HG03442 (cell line): ENCODE results near the gene CWC15.
"Not testable (repeated sequence)": the region's sequence is repeated elsewhere in the genome, so short reads cannot be mapped to it uniquely, and the experiment has no call there.

Source experiments
- ATAC-seq: cut with Tn5 transposase; IDR thresholded peaks from one replicate; pipeline ENCODE4 v1.9.1; 2021; ENCODE audit warnings: mild to moderate bottlenecking, moderate library complexity; ENCODE audit not compliant: unreplicated experiment

The CWC15 gene

DNA sequence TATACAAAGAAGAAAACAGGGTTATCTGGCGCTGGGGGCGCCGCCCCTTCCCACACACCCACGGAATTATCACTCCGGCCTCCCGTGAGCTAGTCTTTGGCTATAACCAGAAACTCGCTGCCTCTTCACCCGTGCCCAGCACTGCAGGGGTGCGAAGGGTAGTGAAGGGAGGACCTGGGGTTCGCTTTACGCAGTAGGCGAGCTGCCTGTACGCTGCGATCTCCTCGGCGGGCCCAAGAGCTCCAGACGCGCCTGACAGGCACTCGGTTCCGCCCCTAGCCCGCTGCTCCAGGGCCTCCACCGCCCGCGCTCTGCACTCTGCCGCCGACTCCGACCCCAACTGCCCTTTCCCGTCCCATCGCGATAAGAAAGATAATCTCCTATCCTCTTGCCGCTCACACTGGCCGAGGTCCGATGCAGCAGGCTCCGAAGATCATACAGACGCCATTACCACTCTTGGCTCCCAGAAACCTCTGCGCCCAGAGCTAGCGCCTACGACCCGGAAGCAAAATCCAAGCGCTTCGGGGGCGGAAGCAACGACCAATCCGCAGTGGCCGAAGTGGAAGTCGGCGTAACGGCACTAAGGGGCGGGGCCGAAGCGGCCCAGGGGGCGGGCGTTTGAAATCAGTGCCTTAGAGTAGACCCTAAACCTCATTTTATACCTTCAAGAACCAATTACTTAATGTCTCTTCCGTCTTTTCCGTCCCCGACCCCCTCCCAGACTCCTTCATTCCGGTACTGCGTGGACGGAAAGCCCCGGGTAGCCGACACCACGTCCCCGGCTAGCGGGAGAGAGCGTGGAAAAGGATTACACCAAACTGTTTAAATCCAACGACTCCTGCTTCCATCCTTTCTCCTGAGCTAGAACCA lies at the start of gene CWC15, which contains the start of gene KDM4D:
TSS of gene CWC15 (minus strand) at position 458 of the 870 bp plus-strand sequence. CDS start 1,371 bp downstream, outside the sequence.
TSS of gene KDM4D (plus strand) at position 611 of the 870 bp plus-strand sequence. CDS start 23,664 bp downstream, outside the sequence.
- peak; percentile 100 for ATAC-seq

DNA sequence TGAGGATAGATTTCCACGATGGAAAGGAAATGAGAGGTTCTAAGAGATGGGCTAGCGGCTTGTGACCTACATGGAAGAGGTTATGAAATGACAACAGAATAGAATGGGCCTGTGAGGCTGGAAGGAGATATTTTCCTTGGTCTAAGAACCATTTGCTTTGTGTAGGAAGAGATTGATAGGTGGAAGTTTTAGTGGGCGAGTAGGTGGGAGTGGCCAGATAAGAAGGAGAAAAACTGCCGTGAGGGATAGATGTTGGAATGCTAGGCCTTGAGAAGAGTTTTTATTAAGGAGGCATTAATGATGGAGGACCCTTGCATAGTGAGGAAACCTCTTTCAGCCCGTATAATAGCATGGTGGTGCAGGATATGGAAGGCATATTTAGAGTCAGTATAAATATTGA lies 48.1 kb upstream of the CWC15 start:
- ATAC-seq: not testable (repeated sequence)

GRCh38 chr11:95016139-95016538 lies 42.8 kb upstream of the CWC15 start:
- no peak for ATAC-seq

DNA sequence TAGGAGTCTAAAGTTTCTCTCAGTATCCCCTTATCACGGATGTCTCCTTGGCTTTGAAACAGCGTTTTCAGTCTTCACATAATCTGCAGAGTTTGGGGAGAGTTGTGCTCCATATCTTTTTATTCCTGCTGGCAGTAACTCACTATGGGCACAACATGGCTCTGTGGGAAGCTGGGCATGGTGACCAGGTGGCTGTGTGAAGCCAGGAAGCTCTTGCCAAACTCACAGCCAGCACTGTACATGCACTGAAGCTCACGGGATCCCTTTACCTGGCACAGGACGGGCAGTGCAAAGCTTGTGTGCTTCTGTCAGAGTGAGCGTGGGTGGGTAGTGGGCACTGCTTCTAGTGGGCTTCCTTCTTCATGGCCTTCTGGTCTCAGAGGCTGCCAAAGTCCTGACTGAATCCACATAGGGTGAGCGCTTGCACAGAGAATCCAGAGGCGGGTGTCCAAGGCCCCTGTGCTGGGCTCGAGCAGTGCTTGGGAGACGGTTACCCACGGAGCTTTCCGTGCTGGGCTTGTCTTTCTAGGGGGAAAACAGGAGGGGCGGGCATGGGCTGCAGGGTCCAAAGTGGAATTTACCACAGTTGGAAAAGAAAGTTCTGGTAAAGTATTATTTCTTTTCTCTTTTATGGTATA lies 40.9 kb upstream of the CWC15 start:
- no peak for ATAC-seq

GRCh38 chr11:95011376-95011775 lies 38.0 kb upstream of the CWC15 start:
- no peak for ATAC-seq

DNA sequence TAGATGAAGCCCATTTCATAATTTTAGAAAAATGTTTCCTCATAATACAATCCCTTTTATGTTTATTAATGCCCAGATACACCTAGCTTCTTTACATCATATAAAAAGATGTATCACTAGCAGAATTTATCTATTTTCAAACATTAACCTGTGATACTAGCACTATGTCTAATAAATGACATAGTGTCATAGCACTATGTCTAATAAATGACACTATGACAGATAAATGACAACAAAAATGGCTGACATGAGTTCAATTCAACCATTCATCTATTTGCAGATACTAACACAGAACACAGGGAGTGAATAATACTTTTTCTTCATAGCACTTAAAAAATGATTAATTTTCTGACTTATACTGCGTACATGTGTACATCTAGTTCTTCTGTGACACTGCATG lies 32.3 kb upstream of the CWC15 start:
- no peak for ATAC-seq

GRCh38 chr11:95003716-95004115 lies 30.4 kb upstream of the CWC15 start:
- no peak for ATAC-seq

DNA sequence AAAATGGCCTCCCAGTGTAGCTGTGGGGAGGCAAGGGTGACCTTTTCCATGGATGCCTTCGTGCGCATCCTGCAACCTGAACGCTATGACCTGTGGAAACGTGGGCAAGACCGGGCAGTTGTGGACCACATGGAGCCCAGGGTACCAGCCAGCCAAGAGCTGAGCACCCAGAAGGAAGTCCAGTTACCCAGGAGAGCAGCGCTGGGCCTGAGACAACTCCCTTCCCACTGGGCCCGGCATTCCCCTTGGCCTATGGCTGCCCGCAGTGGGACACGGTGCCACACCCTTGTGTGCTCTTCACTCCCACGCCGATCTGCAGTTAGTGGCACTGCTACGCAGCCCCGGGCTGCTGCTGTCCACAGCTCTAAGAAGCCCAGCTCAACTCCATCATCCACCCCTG lies 24.9 kb upstream of the CWC15 start:
- no peak for ATAC-seq

DNA sequence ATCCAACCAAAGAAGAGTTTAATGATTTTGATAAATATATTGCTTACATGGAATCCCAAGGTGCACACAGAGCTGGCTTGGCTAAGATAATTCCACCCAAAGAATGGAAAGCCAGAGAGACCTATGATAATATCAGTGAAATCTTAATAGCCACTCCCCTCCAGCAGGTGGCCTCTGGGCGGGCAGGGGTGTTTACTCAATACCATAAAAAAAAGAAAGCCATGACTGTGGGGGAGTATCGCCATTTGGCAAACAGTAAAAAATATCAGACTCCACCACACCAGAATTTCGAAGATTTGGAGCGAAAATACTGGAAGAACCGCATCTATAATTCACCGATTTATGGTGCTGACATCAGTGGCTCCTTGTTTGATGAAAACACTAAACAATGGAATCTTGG lies 24.1 kb upstream of the CWC15 start:
- ATAC-seq: no peak

DNA sequence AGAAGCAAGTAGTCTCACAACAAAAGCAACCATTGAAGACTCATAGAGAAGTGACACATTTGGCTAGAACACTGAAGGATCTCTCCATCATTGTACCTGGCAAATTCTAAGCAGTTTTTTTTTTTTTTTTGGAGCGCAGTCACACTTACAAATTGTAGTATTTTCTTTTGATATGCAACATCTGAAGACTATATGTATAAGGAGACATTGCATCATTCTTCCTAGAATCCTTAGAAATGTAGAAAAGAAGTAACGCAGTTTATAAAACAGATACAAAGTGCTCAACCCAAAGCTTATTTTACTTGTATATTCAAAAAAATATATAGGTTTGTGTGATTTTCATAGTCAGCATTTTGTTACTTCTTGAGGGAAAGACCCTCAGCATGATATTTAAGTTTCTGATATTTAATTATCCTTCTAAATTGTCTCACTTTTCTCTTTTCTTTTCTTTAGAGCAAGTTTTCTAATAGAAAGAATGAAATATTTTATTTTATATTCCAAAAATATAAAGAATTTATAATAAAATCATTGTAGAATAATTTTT lies 20.1 kb upstream of the CWC15 start:
- no peak for ATAC-seq

DNA sequence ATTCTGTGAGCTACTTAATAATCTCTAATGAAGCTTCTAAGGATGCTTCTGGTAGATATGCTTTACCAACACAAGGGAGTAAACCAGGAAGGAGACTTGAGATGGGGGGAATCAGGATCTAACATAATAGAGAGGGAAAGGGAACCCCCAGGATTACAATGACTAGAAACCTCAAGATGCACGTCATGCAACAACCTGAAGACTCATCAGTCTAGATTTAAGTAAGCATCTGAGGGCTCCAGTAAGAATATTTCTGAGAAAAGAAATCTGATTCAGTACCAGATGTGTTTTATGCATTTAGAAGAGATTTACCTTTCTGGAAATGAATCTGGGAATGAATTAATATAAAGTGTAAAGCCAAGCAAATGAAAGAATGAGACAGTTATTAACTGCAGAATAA lies 15.4 kb upstream of the CWC15 start:
- no peak for ATAC-seq

GRCh38 chr11:94987378-94987777 lies 14.0 kb upstream of the CWC15 start:
- no peak for ATAC-seq

DNA sequence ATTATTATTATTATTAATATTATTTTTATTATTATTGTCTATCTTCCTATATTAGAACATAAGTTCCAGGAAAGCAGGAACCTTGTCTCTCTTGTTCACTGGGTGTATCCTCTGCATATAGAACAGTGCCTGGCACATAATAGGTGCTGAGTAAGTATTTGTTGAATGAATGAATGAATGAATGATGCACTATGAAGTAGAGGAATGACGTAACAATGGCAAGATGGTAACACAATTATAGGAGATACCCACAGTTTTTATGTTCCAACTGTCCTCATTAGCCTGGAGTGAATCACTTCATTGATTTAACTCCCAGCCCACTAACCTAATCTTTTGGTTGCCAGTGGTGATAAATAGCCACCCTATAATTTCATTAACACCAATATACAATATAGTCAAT lies 2.2 kb upstream of the CWC15 start:
- ATAC-seq: no peak

- ATAC-seq: no peak
These were observed 822 bp upstream of the CWC15 start for GRCh38 chr11:94974178-94974577.

GRCh38 chr11:94972700-94973098 lies 657 bp downstream of the CWC15 start:
- no peak for ATAC-seq

- ATAC-seq: no peak
These were observed 4.9 kb downstream of the CWC15 start for GRCh38 chr11:94968334-94968958.

DNA sequence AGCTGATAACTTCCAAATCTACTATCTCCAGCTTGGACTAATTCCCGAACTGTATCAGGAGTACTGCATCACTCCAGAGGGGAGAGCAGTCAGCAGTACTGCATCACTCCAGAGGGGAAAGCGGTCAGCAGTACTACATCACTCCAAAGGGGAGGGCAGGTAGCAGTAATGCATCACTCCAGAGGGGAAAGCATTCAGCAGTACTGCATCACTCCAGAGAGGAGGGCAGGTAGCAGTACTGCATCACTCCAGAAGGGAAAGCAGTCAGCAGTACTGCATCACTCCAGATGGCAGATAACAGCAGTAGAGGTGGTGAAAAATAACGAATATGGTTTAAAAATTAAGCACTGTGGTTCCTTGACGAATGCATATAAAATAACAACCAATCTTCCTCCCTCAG lies 8.4 kb downstream of the CWC15 start:
- ATAC-seq: no peak

DNA sequence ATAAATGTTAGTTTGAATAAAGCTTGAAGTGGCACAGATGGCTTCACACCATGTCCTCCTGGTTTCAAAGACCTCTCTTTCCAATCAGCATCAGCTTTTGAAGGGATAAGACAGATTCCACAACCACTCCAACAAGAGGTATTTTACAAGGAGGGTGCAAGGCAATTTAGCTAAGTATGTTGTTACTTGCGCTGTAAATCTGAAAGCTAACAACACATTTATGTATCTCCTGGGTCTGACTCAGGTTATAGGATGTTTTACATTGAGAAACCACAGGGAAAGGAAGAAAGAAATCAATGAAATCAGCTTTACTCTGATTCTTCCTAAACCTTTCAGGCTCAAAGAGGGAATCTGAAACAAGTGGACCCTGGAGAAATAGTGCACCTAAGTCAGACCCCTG lies 12.1 kb downstream of the CWC15 start:
- no peak for ATAC-seq

GRCh38 chr11:94960488-94960887 lies 12.9 kb downstream of the CWC15 start:
- ATAC-seq: no peak

DNA sequence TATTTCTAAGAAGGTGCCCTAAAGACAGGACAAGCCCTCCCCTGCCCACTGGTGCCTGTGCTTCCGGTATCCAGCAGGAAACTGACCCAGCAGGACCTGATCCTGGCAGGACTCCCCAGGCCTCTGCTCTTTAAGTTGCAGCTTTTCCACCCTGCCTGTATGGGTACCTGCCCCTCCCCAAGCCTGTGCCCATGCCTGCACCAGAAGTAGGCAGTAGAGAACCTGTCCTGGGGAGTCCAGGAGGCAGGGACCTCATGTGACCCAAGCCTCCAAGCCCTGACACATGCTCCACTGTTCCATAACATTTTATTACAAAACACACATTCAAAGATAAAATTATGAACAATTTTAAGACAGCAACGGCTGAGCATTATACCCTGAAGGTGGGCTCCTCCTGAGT lies 14.2 kb downstream of the CWC15 start:
- ATAC-seq: no peak

DNA sequence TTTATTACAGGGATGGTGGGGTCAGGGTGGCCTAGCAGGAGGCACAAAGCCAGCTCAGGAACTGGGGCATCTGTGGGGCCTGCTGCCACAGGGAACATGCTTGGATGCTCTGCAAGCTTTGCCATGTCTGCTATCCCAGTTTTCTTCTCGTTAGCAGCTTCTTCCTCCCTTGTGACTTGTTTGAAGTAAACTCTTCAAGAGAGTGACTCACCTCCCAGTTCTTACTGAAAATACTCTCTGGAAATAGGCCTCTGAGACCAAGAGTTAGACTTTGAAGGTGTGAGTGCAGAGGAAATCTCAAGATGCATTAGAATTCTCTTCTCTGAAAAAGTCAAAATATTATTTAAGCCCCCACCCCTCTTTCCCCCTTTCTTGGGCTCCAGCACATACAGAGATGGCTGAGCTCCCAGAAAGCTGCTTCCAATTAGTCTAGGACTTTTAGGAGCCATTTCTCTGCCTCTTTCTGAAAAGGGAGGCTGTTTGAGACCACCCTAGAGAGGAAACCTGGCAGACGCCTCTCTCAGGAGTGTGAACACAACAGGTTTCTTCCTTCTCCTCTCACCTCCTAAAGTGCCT lies 15.1 kb downstream of the CWC15 start:
- no peak for ATAC-seq
